Fibroblast of gingiva (primary cell): ENCODE measurements around the gene CEBPG.

Experiments used
- DNase-seq: peaks from one replicate; pipeline ENCODE4 v3.0.0-alpha.2; 2011; ENCODE audit warnings: low read depth

Gene CEBPG

DNA sequence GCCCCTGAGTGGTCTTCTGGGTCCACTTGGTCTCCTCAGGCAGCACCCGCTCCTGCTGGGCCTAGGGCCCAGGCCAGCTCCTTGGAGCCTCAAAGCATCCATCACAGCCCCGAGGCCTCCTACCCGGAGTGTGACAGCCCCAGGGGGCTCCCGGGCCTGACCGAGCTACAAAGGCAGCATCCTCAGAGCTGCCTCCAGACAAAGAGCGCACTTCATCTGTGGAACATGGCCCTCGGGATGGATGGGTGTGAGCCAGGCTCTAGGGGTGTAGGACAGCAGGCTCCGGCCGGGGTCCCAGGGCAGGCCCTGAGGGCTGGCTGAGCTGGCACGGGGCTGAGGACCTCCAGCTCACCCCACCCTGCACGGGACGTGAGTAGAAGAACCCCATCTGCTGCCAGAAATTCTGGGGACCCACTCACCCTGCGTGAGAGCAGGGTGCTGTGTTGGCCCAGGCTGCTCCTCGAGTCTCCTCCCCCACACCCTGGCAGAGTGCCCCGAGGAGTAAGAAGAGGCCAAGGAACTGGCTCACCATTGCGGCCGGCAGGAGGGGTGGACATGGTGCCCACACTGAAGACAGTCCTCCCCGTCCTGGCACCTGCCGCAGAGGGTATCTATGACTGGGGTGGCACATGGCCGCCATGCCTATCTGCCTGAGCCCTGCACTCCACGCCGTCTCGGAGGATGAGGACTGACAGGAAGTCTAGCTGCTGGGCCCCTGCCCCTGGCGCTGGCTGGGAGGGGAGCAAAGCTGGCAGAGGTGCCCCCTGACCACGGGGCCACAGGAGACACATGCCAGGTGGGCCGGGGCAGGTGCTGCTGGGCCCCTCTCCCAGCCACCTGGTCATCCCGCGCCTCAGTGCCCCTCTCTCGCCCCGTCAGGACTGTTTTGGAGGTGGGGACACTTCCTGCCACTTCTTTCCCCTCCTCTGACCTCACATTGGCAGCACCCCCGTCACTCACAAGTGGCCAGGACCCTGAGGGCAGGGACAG lies 22.3 kb downstream of the CEBPG start:
- DNase-seq = peak; percentile 66

DNA sequence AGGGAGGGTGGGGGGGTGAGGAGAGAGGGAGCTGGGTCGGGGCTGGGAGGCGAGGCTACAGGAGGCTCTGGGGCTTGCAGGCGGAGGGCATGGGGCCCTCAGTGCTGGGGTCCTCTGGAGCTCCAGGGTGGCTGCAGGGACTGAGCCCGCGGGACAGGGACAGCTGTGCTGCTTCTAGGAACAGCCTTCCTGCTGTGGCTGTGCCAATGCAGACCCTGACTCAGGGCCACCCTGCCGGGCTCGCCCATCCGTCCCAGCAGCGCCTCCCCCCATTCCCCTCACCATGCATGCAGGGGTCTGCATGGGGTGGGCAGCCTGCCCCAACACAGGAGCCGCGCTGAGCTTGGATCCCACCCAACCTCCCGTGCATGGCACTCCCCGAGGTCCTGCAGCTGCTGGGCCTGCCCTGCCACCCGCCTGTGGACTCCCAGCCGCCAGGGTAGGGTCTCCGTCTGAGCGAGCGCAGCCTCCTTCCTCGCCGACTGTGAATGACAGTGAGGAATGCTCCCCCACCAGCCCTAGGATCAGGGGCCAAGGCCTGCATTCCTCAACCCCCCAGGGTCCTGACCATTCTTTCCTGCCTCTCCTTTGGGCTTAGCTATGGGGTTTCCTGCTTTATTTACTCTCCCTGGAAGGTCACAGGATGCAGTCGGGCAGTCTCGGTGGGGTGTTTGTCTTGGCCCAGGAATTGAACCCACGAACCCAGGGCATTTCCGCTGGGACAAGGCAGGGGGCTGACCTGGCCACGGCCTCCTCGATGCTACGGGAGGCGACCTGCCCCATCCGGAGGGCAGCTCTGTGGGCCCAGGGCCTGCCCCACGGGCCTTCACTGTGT lies 23.4 kb downstream of the CEBPG start:
- no peak for DNase-seq

DNA sequence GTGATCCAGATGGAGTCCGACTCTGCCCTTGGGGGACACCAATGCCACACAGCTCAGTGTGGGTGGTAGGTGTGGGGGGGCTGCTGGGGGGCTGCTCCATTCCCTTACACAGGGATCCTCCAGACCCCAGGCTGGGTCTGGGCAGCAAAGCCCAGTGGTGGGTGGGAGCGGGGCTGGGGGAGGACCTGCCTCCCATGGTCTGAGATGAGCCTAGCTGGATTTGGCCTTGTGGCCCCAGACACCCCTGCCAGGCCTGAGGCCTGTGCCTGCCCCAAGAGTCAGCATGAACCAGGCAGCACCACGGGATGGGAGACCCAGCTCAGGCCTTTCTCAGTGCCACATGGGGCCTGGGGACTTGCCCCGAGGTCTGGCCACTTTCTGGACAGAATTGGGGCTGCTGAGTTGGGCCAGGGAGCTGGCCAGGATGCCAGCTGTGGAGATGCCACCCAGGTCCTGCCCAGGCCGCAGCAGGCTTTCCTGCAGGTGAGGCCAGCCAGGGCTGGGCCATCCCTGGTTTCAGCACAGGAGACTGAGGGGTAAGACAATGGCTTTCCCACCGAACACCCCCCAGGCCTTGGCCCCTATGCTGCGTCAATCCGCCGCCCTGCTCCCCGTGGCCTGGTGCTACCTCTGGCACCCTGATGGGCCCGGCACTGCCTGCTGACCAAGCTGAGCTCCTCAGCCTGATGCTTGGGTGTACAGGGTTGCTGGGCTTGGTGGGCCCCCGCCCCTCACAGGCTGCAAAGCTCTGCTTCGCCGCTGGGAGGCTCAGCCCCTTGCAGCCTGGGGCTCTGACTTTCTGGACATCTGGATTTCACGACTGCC lies 24.2 kb downstream of the CEBPG start:
- no peak for DNase-seq

GRCh38 chr19:33398361-33399060 lies 25.0 kb downstream of the CEBPG start:
- DNase-seq = no peak

DNA sequence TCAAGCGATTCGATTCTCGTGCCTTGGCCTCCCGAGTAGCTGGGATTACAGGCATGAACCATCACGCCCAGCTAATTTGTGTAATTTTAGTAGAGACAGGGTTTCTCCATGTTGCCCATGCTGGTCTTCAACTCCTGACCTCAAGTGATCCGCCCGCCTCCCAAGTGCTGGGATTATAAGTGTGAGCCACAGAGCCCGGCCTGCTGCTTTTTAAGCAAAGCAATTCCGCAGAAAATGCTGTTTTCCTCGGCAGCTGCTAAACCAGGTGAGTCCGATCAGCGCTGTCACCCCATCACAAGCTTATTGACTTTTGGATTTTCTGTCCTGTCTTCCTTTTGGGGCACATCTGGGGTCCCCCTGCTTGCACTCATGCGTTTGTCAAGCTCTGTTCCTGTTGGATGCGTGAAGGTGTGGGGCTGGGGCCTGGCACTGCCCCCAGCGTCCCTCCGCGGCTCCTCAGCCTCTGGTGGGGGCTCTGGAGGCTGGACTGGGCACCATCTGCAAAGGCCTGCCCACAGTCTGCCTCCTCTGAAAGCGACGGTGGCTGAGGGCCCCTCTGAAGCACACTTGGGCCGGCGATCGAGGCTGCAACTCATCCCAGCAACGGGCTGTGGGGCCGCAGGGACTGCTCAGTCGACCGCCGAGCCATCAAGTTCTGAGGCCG lies 25.7 kb downstream of the CEBPG start:
- DNase-seq = no peak

DNA sequence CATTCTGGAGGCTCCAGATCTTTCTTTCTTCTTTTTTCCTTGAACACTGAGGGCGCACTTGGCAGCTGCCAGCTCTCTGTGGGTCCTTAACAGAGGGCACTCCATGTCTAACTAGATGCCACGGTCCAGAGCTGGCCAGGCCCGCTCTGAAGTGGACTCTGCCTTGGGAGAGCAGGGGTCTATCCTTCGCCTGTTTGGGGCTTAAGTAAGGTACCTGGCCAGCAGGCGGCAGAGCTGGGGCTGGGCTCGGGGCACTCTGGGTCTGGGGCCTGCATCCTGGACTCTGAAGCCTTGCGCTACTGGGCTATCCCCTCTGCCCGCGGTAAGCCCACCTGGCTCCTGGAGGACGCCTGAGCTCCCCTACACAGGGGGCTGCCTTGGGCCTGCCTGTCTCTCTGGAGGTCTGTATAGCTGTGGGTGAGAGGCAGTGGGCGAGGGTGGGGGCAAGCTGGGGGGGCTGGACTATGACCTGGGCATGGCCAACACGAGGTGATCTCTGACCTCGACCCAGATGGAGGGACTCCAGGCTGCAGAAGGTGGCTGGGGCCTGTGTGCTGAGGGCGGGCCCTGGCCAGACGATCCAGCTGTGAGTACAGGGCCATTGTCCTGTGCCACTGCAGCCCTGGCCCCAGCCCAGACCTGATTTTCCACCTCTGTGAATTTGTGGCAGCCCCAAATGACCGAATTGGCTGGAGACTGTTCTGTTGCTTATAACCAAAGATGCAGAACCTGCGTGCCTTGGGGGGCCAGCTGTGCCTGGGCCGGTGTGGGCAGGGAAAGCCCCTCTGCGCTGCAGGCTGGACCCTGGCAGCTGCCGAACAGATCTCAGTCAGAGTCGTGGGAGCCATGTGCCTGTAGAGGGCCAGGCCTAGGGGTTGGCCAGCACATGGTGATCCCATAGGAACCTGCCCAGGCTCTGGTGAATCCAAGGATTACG lies 26.5 kb downstream of the CEBPG start:
- DNase-seq = no peak

GRCh38 chr19:33400856-33401682 lies 27.6 kb downstream of the CEBPG start:
- DNase-seq = no peak

GRCh38 chr19:33401683-33402420 lies 28.3 kb downstream of the CEBPG start:
- no peak for DNase-seq

- no peak for DNase-seq
These were observed 29.1 kb downstream of the CEBPG start for GRCh38 chr19:33402421-33403220.

DNA sequence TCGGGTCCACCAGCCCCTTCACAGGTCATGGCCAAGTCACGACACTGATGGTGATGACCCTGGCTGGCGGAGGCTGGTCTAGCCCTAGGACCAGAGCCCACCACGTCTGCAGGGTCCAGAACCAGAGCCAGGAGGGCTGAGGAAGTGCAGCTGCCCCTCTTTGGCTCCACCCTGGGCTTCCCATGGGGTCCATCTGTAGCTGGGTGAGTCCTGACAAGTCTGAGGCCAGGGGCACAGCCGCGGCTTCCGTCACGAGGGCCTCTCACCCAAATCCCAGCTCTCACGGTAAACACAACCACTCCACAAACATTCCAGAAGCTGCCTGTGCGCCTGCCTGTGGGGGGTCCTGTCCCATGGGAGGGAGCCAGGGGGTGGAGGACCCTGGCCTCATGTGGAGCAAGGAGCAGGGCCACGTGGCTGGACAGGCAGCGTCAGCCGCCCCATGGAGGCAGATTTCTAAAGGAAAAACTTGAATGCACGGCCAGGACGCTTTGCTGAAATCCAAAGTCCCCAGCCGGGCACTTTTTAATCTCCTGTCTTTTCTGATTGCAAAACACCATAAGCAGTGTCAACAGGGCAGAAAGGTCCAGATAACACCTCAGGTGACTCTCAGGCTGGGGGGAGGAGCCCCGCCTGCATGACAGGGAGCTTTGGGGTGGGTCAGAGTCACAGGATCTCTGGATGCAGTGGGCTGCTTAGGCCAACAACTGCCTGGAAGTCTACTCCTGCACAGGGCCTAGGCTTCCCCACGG lies 29.9 kb downstream of the CEBPG start:
- DNase-seq = no peak

- DNase-seq = no peak
These were observed 30.4 kb downstream of the CEBPG start for GRCh38 chr19:33403973-33404304.

DNA sequence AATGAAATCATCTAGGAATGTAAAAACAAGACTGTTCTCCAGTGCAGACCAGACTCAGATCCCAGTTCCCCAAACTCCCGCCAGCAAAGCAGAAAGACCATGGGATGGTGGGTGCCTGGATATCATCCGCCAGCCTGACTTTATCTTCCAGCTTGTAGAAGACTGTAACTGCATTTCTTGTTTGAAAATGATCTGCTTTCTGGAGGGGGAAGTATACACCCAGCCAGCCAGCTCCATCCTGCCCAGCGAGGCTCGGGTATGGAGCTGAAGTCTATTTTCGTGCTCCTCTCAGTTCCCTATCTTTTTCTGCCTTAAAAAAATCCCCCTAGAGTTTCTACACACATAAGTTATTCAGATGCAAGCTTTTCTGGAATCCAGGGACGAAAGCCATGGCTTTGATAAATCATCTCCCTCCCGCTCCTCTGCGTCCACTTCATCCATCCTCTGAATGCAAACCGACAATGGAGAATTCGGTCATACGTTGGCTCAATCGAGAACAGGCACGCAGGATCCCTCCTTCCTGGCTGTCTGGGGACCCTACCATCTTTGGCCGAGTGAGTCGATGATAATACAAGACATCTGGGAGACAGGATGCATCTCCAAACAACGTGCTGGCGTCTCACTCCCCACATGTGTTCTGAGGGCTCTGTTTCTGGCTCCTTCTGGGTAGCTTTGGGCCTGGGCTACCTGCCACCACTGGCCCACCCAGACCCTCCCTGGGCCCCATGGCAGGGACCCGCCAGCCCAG lies 31.2 kb downstream of the CEBPG start:
- no peak for DNase-seq

DNA sequence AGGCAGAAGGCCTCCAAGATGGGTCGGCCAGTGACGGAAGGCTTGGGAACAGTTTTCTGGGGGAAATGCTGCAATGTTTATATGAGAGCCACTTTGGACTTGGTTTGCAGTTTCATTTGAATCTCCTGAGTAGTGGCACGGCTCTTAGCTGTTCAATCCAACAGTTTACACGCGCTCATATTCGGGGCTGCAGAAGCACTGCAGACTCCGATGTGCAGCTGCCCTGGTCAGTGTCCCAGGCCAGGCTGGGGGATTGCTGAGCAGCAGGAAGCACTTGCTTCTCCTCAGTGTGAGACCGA lies 31.7 kb downstream of the CEBPG start:
- DNase-seq = no peak

- DNase-seq = no peak
These were observed 32.3 kb downstream of the CEBPG start for GRCh38 chr19:33405553-33406461.

- peak; percentile 33 for DNase-seq
These were observed 33.1 kb downstream of the CEBPG start for GRCh38 chr19:33406521-33407139.
